PC-3 (cell line): ENCODE results near the gene SNTG2. TPM values are rescaled to one million over a fixed set of nuclear protein-coding genes. Genes with fewer than 3 reads are reported as not detected.

ENCODE experiments used
- ATAC-seq: fragments of 200-7000 bp; cut with Tn5 transposase; 2 replicates; pipeline ENCODE4 v1.9.1; 2020; ENCODE audit warnings: mild to moderate bottlenecking, moderate library complexity
- BruUV-seq: library from RNA; stranded (reverse); fragments of 400-500 nt; replicated peaks from 2 replicates; lab custom pipeline; 2021; lab: Mats Ljungman, UMichigan
- CTCF ChIA-PET: fragments of 300-600 bp; sonication (Branson Sonifier 250); formaldehyde crosslinking; loops from one replicate; lab custom pipeline; 2022; ENCODE audit warnings: antibody characterized with exemption; lab: Charles Lee
- POLR2A ChIA-PET: fragments of 300-600 bp; sonication (Branson Sonifier 250); formaldehyde crosslinking; loops from one replicate; lab custom pipeline; 2022; ENCODE audit warnings: antibody characterized with exemption; ENCODE audit not compliant: unreplicated experiment; lab: Charles Lee
- DNase-seq: peaks from one replicate; pipeline ENCODE4 v3.0.0-alpha.2; 2015
- H2AFZ ChIP-seq: fragments of 300-600 bp; sonication (generic); 2 replicates; pipeline ENCODE4 v1.6.0; 2016; ENCODE audit warnings: antibody characterized with exemption, low read length
- H3F3A ChIP-seq: fragments of 300-600 bp; sonication (generic); one replicate; pipeline ENCODE4 v1.6.0; 2017; ENCODE audit warnings: antibody characterized with exemption, low read length, control low read depth, mild to moderate bottlenecking; ENCODE audit not compliant: unreplicated experiment
- H3K27ac ChIP-seq: fragments of 300-600 bp; sonication (generic); 2 replicates; pipeline ENCODE4 v1.5.1; 2016; ENCODE audit warnings: mild to moderate bottlenecking, low read length
- H3K27me3 ChIP-seq: fragments of 300-600 bp; sonication (generic); 2 replicates; pipeline ENCODE4 v1.6.1; 2016; ENCODE audit warnings: low read length, mixed read lengths
- H3K36me3 ChIP-seq: fragments of 300-600 bp; sonication (generic); 2 replicates; pipeline ENCODE4 v1.6.1; 2016; ENCODE audit warnings: low read depth, mixed run types, low read length, mixed read lengths
- H3K4me1 ChIP-seq: fragments of 300-600 bp; sonication (generic); 2 replicates; pipeline ENCODE4 v1.5.1; 2016; ENCODE audit warnings: low read length; ENCODE audit not compliant: insufficient read depth
- H3K4me2 ChIP-seq: fragments of 300-600 bp; sonication (generic); 2 replicates; pipeline ENCODE4 v1.6.0; 2016; ENCODE audit warnings: low read length
- H3K4me3 ChIP-seq: fragments of 300-600 bp; sonication (generic); 2 replicates; pipeline ENCODE4 v1.5.1; 2016; ENCODE audit warnings: mild to moderate bottlenecking, low read length, mixed read lengths
- H3K79me2 ChIP-seq: fragments of 300-600 bp; sonication (generic); 2 replicates; pipeline ENCODE4 v1.6.1; 2017; ENCODE audit warnings: low read length, mixed read lengths
- H3K9ac ChIP-seq: fragments of 300-600 bp; sonication (generic); 2 replicates; pipeline ENCODE4 v1.6.0; 2016; ENCODE audit warnings: mild to moderate bottlenecking, low read length
- H3K9me2 ChIP-seq: fragments of 300-600 bp; sonication (generic); replicated peaks from 2 replicates; pipeline ENCODE4 v1.6.1; 2016; ENCODE audit warnings: mixed run types, low read length, mixed read lengths
- H3K9me3 ChIP-seq: fragments of 300-600 bp; sonication (generic); 2 replicates; pipeline ENCODE4 v1.6.1; 2016; ENCODE audit warnings: low read length, mixed read lengths
- H4K20me1 ChIP-seq: fragments of 300-600 bp; sonication (generic); 2 replicates; pipeline ENCODE4 v1.6.1; 2016; ENCODE audit warnings: low read length, mixed read lengths
- EZH2 ChIP-seq: fragments of 300-600 bp; sonication (generic); IDR thresholded peaks from one replicate; pipeline ENCODE4 v1.6.1; 2017; ENCODE audit warnings: antibody characterized with exemption, mild to moderate bottlenecking, low read length; ENCODE audit not compliant: unreplicated experiment
- EZH2phosphoT487 ChIP-seq: fragments of 300-600 bp; sonication (generic); IDR thresholded peaks from 2 replicates; pipeline ENCODE4 v1.6.1; 2018; ENCODE audit warnings: mild to moderate bottlenecking, antibody characterized with exemption, low read length, borderline replicate concordance
- intact Hi-C: fragments of 100-400 bp; cut with micrococcal nuclease; formaldehyde crosslinking; loops from 2 replicates; pipeline ENCODE4 v1.9.0; 2023
- total RNA-seq: library from RNA; depleted of rRNA; stranded (reverse); fragments of >200 nt; gene quantifications from 2 replicates; pipeline ENCODE4 v1.2.3, GENCODE V29; 2014
- TF ChIP-seq, protein P1 (sequence below): fragments of 300-600 bp; sonication (generic); conservative IDR thresholded peaks from 2 replicates; pipeline ENCODE4 v1.5.1; 2017; ENCODE audit warnings: antibody characterized with exemption, low read depth, mild to moderate bottlenecking, low read length

The SNTG2 gene
- total RNA-seq, 1 experiment from 2014 or later, result not detected

DNA sequence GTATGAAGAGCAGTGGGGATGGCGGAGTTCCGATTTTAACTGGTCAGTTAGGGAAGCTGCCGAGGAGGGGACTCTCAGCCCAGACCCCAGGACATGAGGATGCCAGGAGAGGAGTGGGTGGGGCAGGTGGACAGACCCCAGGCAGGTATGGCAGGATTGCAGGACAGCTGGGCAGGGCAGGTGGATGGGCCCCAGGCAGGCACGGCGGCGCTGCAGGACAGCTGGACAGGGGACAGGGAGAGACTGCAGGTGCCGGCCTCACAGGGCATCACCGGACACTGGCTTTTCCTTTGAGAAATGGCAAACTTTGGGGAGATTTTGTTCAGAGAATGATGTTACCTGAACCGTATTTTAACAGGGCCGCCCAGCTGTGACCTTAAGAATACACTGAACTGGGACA lies 127.7 kb downstream of the SNTG2 start:
- intact Hi-C loops, result no loop called here
- H3K27me3 ChIP-seq, result peaks cover 82% of the 10 kb centered on the region
- H3F3A ChIP-seq, result no peaks in the 10 kb centered on the region
- no peaks in the 10 kb centered on the region for H3K9me2 ChIP-seq
- H2AFZ ChIP-seq, result no peak overlapping the region
- no peak overlapping the region for H3K4me2 ChIP-seq
- ChIA-PET POLR2A (no interaction called here), CTCF (no interaction called here)
- H3K4me1 ChIP-seq, result no peaks in the 10 kb centered on the region
- no TSS peak for BruUV-seq
- H3K9me3 ChIP-seq, result no peaks in the 10 kb centered on the region
- H3K36me3 ChIP-seq, result no peaks in the 10 kb centered on the region
- ATAC-seq (no peak), DNase-seq (no peak)
- no peak overlapping the region for H3K9ac ChIP-seq
- TF ChIP-seq EZH2, result no peak
- TF ChIP-seq, protein P1, sequence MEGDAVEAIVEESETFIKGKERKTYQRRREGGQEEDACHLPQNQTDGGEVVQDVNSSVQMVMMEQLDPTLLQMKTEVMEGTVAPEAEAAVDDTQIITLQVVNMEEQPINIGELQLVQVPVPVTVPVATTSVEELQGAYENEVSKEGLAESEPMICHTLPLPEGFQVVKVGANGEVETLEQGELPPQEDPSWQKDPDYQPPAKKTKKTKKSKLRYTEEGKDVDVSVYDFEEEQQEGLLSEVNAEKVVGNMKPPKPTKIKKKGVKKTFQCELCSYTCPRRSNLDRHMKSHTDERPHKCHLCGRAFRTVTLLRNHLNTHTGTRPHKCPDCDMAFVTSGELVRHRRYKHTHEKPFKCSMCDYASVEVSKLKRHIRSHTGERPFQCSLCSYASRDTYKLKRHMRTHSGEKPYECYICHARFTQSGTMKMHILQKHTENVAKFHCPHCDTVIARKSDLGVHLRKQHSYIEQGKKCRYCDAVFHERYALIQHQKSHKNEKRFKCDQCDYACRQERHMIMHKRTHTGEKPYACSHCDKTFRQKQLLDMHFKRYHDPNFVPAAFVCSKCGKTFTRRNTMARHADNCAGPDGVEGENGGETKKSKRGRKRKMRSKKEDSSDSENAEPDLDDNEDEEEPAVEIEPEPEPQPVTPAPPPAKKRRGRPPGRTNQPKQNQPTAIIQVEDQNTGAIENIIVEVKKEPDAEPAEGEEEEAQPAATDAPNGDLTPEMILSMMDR, result no peak
- no peak for TF ChIP-seq EZH2phosphoT487
- no peaks in the 10 kb centered on the region for H3K79me2 ChIP-seq
- no peaks in the 10 kb centered on the region for H4K20me1 ChIP-seq
- H3K4me3 ChIP-seq, result no peak overlapping the region
- H3K27ac ChIP-seq, result no peak overlapping the region

DNA sequence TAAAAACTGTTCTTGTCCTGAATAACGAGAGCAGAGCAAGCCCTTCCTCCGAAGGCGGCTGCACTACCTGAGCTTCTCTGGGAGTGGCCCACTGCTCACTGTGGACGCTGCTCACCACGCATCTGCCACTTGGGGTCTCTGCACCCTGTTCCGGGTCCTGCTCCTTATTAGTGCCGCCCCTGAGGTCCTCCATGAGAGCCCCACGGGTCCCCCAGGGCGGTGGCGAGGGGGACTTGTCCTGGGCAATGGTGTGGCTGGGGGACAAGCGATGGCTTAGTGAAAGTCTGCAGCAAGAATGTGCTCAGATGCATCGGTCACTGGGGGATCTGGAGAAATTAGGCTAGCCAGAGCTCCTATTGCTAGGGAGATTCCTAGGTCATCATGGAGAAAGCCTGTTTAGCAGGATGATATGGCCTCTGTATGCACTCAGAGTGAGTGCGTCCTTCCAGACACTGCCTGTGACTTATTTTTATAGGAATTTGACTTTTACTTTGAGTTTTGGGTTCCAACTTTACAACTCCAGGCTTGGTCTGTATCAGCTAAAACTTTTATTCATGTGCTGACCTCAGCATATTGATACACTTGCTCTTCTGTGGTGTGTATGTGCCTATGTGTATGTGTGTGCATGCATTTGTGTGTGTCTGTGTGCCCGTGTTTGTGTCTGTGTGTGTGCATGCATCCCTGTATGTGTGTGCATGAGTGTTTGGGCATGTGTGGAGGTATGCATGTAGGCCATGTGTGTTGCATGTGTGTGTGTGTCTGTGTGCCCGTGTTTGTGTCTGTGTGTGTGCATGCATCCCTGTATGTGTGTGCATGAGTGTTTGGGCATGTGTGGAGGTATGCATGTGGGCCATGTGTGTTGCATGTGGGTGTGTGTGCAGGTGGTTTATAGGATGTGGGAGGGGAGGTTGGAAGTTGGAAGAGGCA lies 129.5 kb downstream of the SNTG2 start:
- H3K36me3 ChIP-seq, result no peaks in the 10 kb centered on the region
- ATAC-seq (no peak), DNase-seq (no peak)
- no peak overlapping the region for H3K4me3 ChIP-seq
- no peak overlapping the region for H3K4me2 ChIP-seq
- no peaks in the 10 kb centered on the region for H3K79me2 ChIP-seq
- H3F3A ChIP-seq, result no peaks in the 10 kb centered on the region
- H3K27ac ChIP-seq, result no peak overlapping the region
- TF ChIP-seq, protein P1, result no peak
- TF ChIP-seq EZH2phosphoT487, result no peak
- POLR2A ChIA-PET, result no interaction called here
- H3K9me3 ChIP-seq, result no peaks in the 10 kb centered on the region
- CTCF ChIA-PET, result no interaction called here
- H3K4me1 ChIP-seq, result no peaks in the 10 kb centered on the region
- H3K9me2 ChIP-seq, result no peaks in the 10 kb centered on the region
- no peaks in the 10 kb centered on the region for H4K20me1 ChIP-seq
- no TSS peak for BruUV-seq
- no peak overlapping the region for H3K9ac ChIP-seq
- H2AFZ ChIP-seq, result no peak overlapping the region
- intact Hi-C loops, result no loop called here
- peaks cover 68% of the 10 kb centered on the region for H3K27me3 ChIP-seq
